Medulla oblongata (tissue), 1 donor: ENCODE data around the gene FAM13A.

Source experiments
- DNase-seq: peaks from one replicate; pipeline ENCODE4 v3.0.0-alpha.2; 2015; ENCODE audit errors: extremely low spot score

The FAM13A gene

GRCh38 chr4:88812420-88812819 lies 244.6 kb downstream of the FAM13A start:
- DNase-seq = no peak

GRCh38 chr4:88811904-88812303 lies 245.1 kb downstream of the FAM13A start:
- DNase-seq = no peak

GRCh38 chr4:88810325-88810724 lies 246.7 kb downstream of the FAM13A start:
- DNase-seq = no peak

- DNase-seq = no peak
Measured at GRCh38 chr4:88809576-88810219, 247.3 kb downstream of the FAM13A start.

GRCh38 chr4:88809101-88809500 lies 247.9 kb downstream of the FAM13A start:
- no peak for DNase-seq

- no peak for DNase-seq
Measured at GRCh38 chr4:88807499-88807898, 249.5 kb downstream of the FAM13A start.

GRCh38 chr4:88804234-88804633 lies 252.8 kb downstream of the FAM13A start:
- no peak for DNase-seq

GRCh38 chr4:88803600-88804096 lies 253.3 kb downstream of the FAM13A start:
- DNase-seq = peak; percentile 81

- no peak for DNase-seq
Measured at GRCh38 chr4:88802585-88803286, 254.2 kb downstream of the FAM13A start.

GRCh38 chr4:88802138-88802537 lies 254.8 kb downstream of the FAM13A start:
- DNase-seq = no peak

GRCh38 chr4:88799900-88800299 lies 257.1 kb downstream of the FAM13A start:
- no peak for DNase-seq

- no peak for DNase-seq
Measured at GRCh38 chr4:88797725-88798124, 259.3 kb downstream of the FAM13A start.

GRCh38 chr4:88796545-88796944 lies 260.4 kb downstream of the FAM13A start:
- DNase-seq = no peak

GRCh38 chr4:88794952-88795351 lies 262.0 kb downstream of the FAM13A start:
- no peak for DNase-seq

GRCh38 chr4:88794087-88794690 lies 262.8 kb downstream of the FAM13A start:
- no peak for DNase-seq

- no peak for DNase-seq
Measured at GRCh38 chr4:88793475-88793874, 263.5 kb downstream of the FAM13A start.

GRCh38 chr4:88792821-88793220 lies 264.2 kb downstream of the FAM13A start:
- DNase-seq = no peak

- peak; percentile 52 for DNase-seq
Measured at GRCh38 chr4:88792268-88792781, 264.7 kb downstream of the FAM13A start.

- no peak for DNase-seq
Measured at GRCh38 chr4:88791274-88791673, 265.7 kb downstream of the FAM13A start.

GRCh38 chr4:88788895-88789294 lies 268.1 kb downstream of the FAM13A start:
- DNase-seq = no peak

- no peak for DNase-seq
Measured at GRCh38 chr4:88788424-88788823, 268.6 kb downstream of the FAM13A start.

- no peak for DNase-seq
Measured at GRCh38 chr4:88786011-88786410, 271.0 kb downstream of the FAM13A start.

GRCh38 chr4:88780389-88780788 lies 276.6 kb downstream of the FAM13A start:
- no peak for DNase-seq
